SU-DHL-6 (cell line): Measurements from ENCODE around the gene RASL11B.

ENCODE experiments used
- H2AFZ ChIP-seq: fragments of 200-600 bp; sonication (generic); 2 replicates; pipeline ENCODE4 v1.6.1; 2014; ENCODE audit warnings: low read depth, mild to moderate bottlenecking, moderate library complexity, mixed read lengths, antibody characterized with exemption, low read length; ENCODE audit not compliant: severe bottlenecking
- H3F3A ChIP-seq: fragments of 200-600 bp; shearing (Covaris generic); 2 replicates; pipeline ENCODE4 v1.6.0; 2016; ENCODE audit warnings: antibody characterized with exemption, mild to moderate bottlenecking; ENCODE audit not compliant: insufficient read depth
- H3K27ac ChIP-seq: fragments of 200-600 bp; sonication (generic); 2 replicates; pipeline ENCODE4 v1.5.1; 2016; ENCODE audit warnings: low read depth, mild to moderate bottlenecking, low read length, moderate library complexity, mixed read lengths
- H3K27me3 ChIP-seq: fragments of 200-600 bp; sonication (generic), shearing (Covaris generic); 2 replicates; pipeline ENCODE4 v1.6.0; 2014; ENCODE audit warnings: mild to moderate bottlenecking, low read length
- H3K36me3 ChIP-seq: fragments of 200-600 bp; sonication (generic); 2 replicates; pipeline ENCODE4 v1.6.1; 2014; ENCODE audit warnings: mild to moderate bottlenecking, low read length, mixed read lengths
- H3K4me2 ChIP-seq: fragments of 300-600, 200-600 bp; shearing (Covaris generic), sonication (generic); 2 replicates; pipeline ENCODE4 v1.6.0; 2014; ENCODE audit warnings: low read length, low read depth, mild to moderate bottlenecking; ENCODE audit not compliant: poor library complexity, severe bottlenecking
- H3K4me3 ChIP-seq: fragments of 200-600 bp; sonication (generic); 2 replicates; pipeline ENCODE4 v1.5.1; 2014; ENCODE audit warnings: antibody characterized with exemption, low read length, mild to moderate bottlenecking, mixed read lengths; ENCODE audit not compliant: insufficient read depth, poor library complexity, severe bottlenecking
- H3K79me2 ChIP-seq: fragments of 200-600 bp; sonication (generic); 2 replicates; pipeline ENCODE4 v1.6.1; 2014; ENCODE audit warnings: mild to moderate bottlenecking, low read length, moderate library complexity; ENCODE audit not compliant: insufficient read depth
- H3K9ac ChIP-seq: fragments of 200-600 bp; sonication (generic); 2 replicates; pipeline ENCODE4 v1.7.0; 2014; ENCODE audit warnings: mild to moderate bottlenecking, low read length
- H3K9me2 ChIP-seq: fragments of 200-600 bp; sonication (generic); replicated peaks from 2 replicates; pipeline ENCODE4 v1.6.1; 2014; ENCODE audit warnings: low read length; ENCODE audit not compliant: insufficient read depth
- H3K9me3 ChIP-seq: fragments of 200-600 bp; sonication (generic); 2 replicates; pipeline ENCODE4 v1.6.1; 2014; ENCODE audit warnings: low read length, mixed read lengths; ENCODE audit not compliant: insufficient read depth
- H4K20me1 ChIP-seq: fragments of 200-600 bp; sonication (generic); 2 replicates; pipeline ENCODE4 v1.6.1; 2014; ENCODE audit warnings: low read depth, mild to moderate bottlenecking, antibody characterized with exemption, low read length, moderate library complexity, mixed read lengths
- EZH2phosphoT487 ChIP-seq: fragments of 200-600 bp; sonication (generic), shearing (Covaris generic); conservative IDR thresholded peaks from 2 replicates; pipeline ENCODE4 v1.6.1; 2018; ENCODE audit warnings: mild to moderate bottlenecking, antibody characterized with exemption, low read length, moderate library complexity, mixed read lengths
- TF ChIP-seq, protein P1 (sequence below): fragments of 200-600 bp; sonication (generic); IDR thresholded peaks from one replicate; pipeline ENCODE4 v1.5.1; 2017; ENCODE audit warnings: antibody characterized with exemption, mild to moderate bottlenecking, low read length, moderate library complexity; ENCODE audit not compliant: insufficient read depth, poor library complexity, severe bottlenecking

Gene RASL11B

DNA sequence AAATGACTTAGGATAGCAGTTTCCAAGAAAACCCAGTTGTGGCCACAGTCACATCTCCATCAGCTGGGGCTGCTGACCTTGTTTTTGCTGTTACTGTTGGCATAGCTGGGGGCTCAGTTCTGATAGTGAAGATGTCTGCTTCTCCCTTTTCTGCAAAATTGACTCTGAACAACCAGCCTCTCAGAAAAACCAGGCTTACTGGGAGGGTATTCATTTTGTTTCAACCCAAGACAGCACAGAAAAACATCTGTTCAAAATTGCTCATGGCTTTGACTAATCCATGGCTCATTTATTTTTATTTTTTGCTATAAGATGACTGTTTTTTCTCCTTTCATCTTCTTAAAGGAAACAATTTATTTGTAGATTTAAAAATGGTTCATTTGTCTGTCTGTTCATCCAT lies 53.1 kb downstream of the RASL11B start:
- no peak for TF ChIP-seq EZH2phosphoT487
- TF ChIP-seq, protein P1, sequence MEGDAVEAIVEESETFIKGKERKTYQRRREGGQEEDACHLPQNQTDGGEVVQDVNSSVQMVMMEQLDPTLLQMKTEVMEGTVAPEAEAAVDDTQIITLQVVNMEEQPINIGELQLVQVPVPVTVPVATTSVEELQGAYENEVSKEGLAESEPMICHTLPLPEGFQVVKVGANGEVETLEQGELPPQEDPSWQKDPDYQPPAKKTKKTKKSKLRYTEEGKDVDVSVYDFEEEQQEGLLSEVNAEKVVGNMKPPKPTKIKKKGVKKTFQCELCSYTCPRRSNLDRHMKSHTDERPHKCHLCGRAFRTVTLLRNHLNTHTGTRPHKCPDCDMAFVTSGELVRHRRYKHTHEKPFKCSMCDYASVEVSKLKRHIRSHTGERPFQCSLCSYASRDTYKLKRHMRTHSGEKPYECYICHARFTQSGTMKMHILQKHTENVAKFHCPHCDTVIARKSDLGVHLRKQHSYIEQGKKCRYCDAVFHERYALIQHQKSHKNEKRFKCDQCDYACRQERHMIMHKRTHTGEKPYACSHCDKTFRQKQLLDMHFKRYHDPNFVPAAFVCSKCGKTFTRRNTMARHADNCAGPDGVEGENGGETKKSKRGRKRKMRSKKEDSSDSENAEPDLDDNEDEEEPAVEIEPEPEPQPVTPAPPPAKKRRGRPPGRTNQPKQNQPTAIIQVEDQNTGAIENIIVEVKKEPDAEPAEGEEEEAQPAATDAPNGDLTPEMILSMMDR, result no peak
- no peaks in the 10 kb centered on the region; the same call in 1 of the 2 replicates for H3F3A ChIP-seq
- H3K9me2 ChIP-seq, result no peaks in the 10 kb centered on the region
- no peaks in the 10 kb centered on the region for H3K36me3 ChIP-seq
- H4K20me1 ChIP-seq, result no peaks in the 10 kb centered on the region
- no peaks in the 10 kb centered on the region for H3K9me3 ChIP-seq
- H3K27ac ChIP-seq, result no peak overlapping the region
- no peak overlapping the region for H2AFZ ChIP-seq
- no peak overlapping the region for H3K4me3 ChIP-seq
- H3K4me2 ChIP-seq, result no peak overlapping the region
- no peak overlapping the region for H3K9ac ChIP-seq
- H3K27me3 ChIP-seq, result no peaks in the 10 kb centered on the region
- H3K79me2 ChIP-seq, result no peaks in the 10 kb centered on the region

DNA sequence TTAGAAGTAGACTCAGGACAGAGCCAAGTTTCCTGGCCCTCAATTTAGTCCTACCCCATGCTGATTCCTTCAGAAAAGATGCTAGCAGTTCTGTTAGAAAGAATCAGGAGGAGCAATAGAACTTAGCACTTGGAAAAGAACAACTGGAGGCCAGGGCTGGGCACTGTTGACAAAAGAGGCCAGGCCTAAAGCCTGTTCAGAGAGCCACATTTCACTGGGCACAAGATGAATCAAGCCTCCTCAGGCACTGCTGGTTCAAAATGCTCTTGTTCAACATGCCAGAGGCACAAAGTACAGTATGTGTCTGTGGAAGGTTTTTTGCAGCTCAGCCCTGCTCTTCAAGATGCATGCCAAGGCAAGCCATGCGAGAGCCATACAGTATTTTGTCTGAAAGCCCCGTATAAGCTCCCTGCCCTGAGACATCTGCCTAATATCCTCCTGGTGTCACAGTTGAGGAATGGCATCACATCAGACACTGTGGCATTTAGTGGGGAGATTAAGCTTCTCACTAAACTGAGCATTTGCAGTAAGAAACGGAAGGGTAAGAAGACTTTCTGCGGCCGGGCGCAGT lies 53.7 kb downstream of the RASL11B start:
- no peaks in the 10 kb centered on the region for H3K9me2 ChIP-seq
- H3K4me2 ChIP-seq, result no peak overlapping the region
- H3K27me3 ChIP-seq, result no peaks in the 10 kb centered on the region
- no peak overlapping the region for H3K9ac ChIP-seq
- H3F3A ChIP-seq, result no peaks in the 10 kb centered on the region; the same call in 1 of the 2 replicates
- H4K20me1 ChIP-seq, result no peaks in the 10 kb centered on the region
- H3K9me3 ChIP-seq, result no peaks in the 10 kb centered on the region
- H3K4me3 ChIP-seq, result no peak overlapping the region
- no peak overlapping the region for H2AFZ ChIP-seq
- TF ChIP-seq, protein P1, result no peak
- TF ChIP-seq EZH2phosphoT487, result no peak
- no peaks in the 10 kb centered on the region for H3K36me3 ChIP-seq
- H3K27ac ChIP-seq, result no peak overlapping the region
- H3K79me2 ChIP-seq, result no peaks in the 10 kb centered on the region
